PC-9 (cell line): ENCODE measurements around the gene IQSEC1.

ENCODE experiments used
- CTCF ChIP-seq: fragments of 200-600 bp; sonication (generic); conservative IDR thresholded peaks from 2 replicates; pipeline ENCODE4 v1.6.1; 2017; ENCODE audit warnings: mixed run types, antibody characterized with exemption, mild to moderate bottlenecking, moderate library complexity
- EZH2 ChIP-seq: fragments of 200-600 bp; sonication (generic); IDR thresholded peaks from 2 replicates; pipeline ENCODE4 v1.8.0; 2017; ENCODE audit warnings: antibody characterized with exemption, low read depth

GRCh38 chr3:13095408-13095937 is 22.2 kb upstream of the IQSEC1 start:
- no peak for TF ChIP-seq CTCF
- no peak for TF ChIP-seq EZH2
